Measurements from ENCODE around the gene ZNF423. TPM values are rescaled to one million over a fixed set of nuclear protein-coding genes. Genes with fewer than 3 reads are reported as not detected.

The ZNF423 gene
- total and polyA plus RNA-seq, 7 donors: 0.69 to 19.7 (median 3.6) TPM

DNA sequence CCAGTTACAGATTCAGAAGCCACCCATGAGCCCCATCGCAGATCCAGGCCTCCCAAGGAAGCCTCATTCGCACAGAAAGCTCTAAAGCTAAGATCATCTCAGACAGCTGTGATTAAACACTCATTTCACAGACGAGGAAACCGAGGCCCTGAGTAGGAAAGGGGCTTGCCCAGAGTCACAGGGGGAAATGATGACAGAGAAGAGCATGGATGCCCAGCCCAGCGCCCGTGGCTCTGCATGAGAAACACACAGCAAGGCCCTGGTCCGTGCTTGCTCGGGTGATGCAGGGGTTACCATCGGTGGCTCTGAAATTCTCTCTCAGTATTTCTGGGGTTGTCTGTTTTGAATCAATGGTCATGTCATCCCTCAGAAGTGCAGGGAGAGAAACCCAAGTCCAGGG lies 372.7 kb downstream of the ZNF423 start:
- H3K4me3 ChIP-seq: no peak overlapping the region
- H3K4me1 ChIP-seq: peaks cover 0 to 12% (median 7%) of the 10 kb centered on the region in 4 donors
- no peaks in the 10 kb centered on the region for H3K9me3 ChIP-seq
- intact Hi-C loops (cut with DNase I): no loop called here
- H3K27ac ChIP-seq: no peak overlapping the region
- WGBS, 2 donors: 88 to 92% methylated on average over 9 of the region's 9 CpGs
- H3K27me3 ChIP-seq: no peaks in the 10 kb centered on the region
- no peak for TF ChIP-seq POLR2A (IDR thresholded peaks at IDR 0.05)
- no peaks in the 10 kb centered on the region for H3K36me3 ChIP-seq
- peak; percentile 55 for DNase-seq

DNA sequence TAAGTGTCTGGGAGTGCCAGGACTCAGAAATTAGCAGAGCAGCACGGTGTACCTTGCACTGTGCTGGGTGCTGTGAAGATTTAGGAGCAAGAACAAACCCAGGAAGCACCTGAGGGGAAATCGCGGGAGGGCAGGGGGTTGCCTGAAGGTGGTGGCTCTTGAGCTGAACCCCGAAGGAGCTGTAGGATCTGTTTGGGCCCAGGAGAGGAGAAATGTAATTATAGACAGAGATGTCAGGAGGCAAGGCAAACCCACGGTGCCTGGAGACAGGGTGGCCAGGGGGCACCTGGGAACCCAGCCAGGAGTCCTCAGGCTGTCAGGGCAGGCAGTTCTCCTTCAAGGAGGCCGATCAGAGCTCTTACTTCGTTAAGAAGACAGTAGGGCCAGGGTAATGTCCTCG lies 373.2 kb downstream of the ZNF423 start:
- TF ChIP-seq EP300 (IDR thresholded peaks at IDR 0.05) (no peak), POLR2A (IDR thresholded peaks at IDR 0.05) (no peak)
- TF ChIP-seq, protein P1, sequence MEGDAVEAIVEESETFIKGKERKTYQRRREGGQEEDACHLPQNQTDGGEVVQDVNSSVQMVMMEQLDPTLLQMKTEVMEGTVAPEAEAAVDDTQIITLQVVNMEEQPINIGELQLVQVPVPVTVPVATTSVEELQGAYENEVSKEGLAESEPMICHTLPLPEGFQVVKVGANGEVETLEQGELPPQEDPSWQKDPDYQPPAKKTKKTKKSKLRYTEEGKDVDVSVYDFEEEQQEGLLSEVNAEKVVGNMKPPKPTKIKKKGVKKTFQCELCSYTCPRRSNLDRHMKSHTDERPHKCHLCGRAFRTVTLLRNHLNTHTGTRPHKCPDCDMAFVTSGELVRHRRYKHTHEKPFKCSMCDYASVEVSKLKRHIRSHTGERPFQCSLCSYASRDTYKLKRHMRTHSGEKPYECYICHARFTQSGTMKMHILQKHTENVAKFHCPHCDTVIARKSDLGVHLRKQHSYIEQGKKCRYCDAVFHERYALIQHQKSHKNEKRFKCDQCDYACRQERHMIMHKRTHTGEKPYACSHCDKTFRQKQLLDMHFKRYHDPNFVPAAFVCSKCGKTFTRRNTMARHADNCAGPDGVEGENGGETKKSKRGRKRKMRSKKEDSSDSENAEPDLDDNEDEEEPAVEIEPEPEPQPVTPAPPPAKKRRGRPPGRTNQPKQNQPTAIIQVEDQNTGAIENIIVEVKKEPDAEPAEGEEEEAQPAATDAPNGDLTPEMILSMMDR (IDR thresholded peaks at IDR 0.05): no peak
- Histone ChIP-seq H3K4me3 (no peak overlapping the region), H3K36me3 (no peaks in the 10 kb centered on the region), H3K27ac (no peak overlapping the region), H3K4me1 (peaks cover 0 to 12% (median 7%) of the 10 kb centered on the region in 4 donors), H3K27me3 (no peaks in the 10 kb centered on the region), H3K9me3 (no peaks in the 10 kb centered on the region)
- peak; percentile 48 for DNase-seq
- intact Hi-C loops (cut with DNase I): no loop called here
- 57 to 60% methylated on average over 8 of the region's 8 CpGs for WGBS, 2 donors

DNA sequence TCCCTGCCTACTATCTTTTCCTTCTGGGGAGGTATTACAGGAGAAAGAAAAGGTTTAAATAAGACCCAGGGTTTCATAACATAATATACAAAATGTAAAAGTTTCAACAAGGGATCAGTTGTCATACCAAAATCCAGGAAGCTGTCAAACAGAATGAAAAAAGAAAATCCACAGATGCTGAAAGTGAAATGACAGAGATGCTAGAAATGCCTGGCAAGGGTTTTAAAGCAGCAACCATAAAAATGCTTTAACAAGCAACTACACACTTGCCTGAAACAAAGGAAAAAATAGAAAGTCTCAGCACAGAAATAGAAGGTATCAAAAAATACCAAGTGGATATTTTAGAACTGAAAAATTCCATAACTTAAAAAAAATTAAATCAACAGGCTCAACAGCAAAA lies 377.3 kb downstream of the ZNF423 start:
- Histone ChIP-seq H3K27ac (no peak overlapping the region), H3K27me3 (no peaks in the 10 kb centered on the region), H3K4me3 (no peak overlapping the region), H3K4me1 (peaks cover 0 to 1% (median under 1%) of the 10 kb centered on the region in 4 donors), H3K36me3 (no peaks in the 10 kb centered on the region), H3K9me3 (no peaks in the 10 kb centered on the region)
- DNase-seq: no peak
- TF ChIP-seq EP300 (IDR thresholded peaks at IDR 0.05) (no peak), POLR2AphosphoS5 (IDR thresholded peaks at IDR 0.05) (no peak), POLR2A (IDR thresholded peaks at IDR 0.05) (no peak)
- TF ChIP-seq, protein P1 (IDR thresholded peaks at IDR 0.05): no peak
- intact Hi-C loops (cut with DNase I): no loop called here

- Histone ChIP-seq H3K9me3 (no peaks in the 10 kb centered on the region), H3K27ac (no peak overlapping the region), H3K4me1 (no peaks in the 10 kb centered on the region), H3K36me3 (no peaks in the 10 kb centered on the region), H3K27me3 (no peaks in the 10 kb centered on the region), H3K4me3 (no peak overlapping the region)
- TF ChIP-seq EP300 (IDR thresholded peaks at IDR 0.05) (no peak), POLR2AphosphoS5 (IDR thresholded peaks at IDR 0.05) (no peak), POLR2A (IDR thresholded peaks at IDR 0.05) (no peak)
- TF ChIP-seq, protein P1 (IDR thresholded peaks at IDR 0.05): no peak
- peak; percentile 34 for DNase-seq
- intact Hi-C loops (cut with DNase I): no loop called here
- 73 to 85% methylated on average over 3 of the region's 3 CpGs for WGBS, 2 donors
Measured at GRCh38 chr16:49478107-49478506, 377.8 kb downstream of the ZNF423 start.

- H3K4me1 ChIP-seq: no peaks in the 10 kb centered on the region
- no peaks in the 10 kb centered on the region for H3K9me3 ChIP-seq
- TF ChIP-seq POLR2A (IDR thresholded peaks at IDR 0.05): no peak
- TF ChIP-seq POLR2AphosphoS5 (IDR thresholded peaks at IDR 0.05): no peak
- TF ChIP-seq, protein P1 (IDR thresholded peaks at IDR 0.05): no peak
- no peak for TF ChIP-seq EP300 (IDR thresholded peaks at IDR 0.05)
- H3K27me3 ChIP-seq: no peaks in the 10 kb centered on the region
- no peaks in the 10 kb centered on the region for H3K36me3 ChIP-seq
- intact Hi-C loops (cut with DNase I): no loop called here
- H3K27ac ChIP-seq: no peak overlapping the region
- DNase-seq: no peak
- no peak overlapping the region for H3K4me3 ChIP-seq
Measured at GRCh38 chr16:49477250-49477895, 378.5 kb downstream of the ZNF423 start.
